Measurements from ENCODE around the gene SULT2B1. TPM values are rescaled to one million over a fixed set of nuclear protein-coding genes. Genes with fewer than 3 reads are reported as not detected.

SULT2B1 gene
- total RNA-seq (2014; rRNA removed; shearing (Covaris generic)): not detected in 2 replicates

DNA sequence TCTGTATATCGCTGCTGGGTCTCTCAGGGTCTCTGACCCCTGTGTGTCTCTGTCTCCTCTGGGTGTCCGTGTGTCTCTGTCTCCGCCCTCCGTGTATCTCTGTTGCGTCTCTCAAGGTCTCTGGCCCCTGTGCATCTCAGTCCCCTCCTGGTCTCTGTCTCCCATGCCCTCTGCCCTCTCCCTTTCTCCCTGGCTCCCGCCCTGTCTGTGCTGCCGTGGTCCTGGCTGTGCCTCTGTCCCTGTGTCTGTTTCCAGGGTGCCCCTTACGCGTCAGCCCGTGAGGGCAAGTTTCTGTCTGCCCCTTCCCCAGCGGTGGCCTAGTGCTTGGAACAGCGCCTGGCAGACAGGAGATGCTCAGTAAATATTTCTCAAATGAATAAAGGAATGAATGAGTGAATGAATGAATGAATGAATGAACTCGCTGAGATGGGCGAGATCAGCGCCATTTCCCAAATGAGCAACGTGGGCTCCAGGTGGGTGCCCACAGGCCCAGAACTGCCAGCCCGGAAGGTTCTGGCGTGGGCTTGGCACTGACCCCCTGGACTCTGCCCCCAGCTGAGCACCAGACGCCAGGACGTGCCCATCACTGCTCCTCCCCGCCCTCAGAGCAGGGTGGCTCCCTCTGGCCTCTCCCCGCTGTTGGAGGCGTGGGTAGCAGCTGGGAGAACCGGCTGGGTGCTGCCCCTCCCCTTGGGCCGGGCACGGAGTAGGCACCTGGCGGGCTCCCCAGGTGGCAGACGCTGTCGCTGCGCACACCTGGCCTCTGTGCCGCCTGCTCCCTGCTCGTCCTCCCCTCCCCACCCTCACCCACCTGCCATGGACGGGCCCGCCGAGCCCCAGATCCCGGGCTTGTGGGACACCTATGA lies at the start of gene SULT2B1:
Gene SULT2B1, plus strand, starts transcription at position 736 of the 866 bp plus-strand sequence. Its CDS starts 81 bp downstream, at position 817.

GRCh38 chr19:48511800-48512503 lies 40.0 kb upstream of the SULT2B1 start, which contains the start of gene LMTK3:
Gene LMTK3 (minus strand): TSS chr19:48511835. CDS start chr19:48511576, 259 bp downstream.

DNA sequence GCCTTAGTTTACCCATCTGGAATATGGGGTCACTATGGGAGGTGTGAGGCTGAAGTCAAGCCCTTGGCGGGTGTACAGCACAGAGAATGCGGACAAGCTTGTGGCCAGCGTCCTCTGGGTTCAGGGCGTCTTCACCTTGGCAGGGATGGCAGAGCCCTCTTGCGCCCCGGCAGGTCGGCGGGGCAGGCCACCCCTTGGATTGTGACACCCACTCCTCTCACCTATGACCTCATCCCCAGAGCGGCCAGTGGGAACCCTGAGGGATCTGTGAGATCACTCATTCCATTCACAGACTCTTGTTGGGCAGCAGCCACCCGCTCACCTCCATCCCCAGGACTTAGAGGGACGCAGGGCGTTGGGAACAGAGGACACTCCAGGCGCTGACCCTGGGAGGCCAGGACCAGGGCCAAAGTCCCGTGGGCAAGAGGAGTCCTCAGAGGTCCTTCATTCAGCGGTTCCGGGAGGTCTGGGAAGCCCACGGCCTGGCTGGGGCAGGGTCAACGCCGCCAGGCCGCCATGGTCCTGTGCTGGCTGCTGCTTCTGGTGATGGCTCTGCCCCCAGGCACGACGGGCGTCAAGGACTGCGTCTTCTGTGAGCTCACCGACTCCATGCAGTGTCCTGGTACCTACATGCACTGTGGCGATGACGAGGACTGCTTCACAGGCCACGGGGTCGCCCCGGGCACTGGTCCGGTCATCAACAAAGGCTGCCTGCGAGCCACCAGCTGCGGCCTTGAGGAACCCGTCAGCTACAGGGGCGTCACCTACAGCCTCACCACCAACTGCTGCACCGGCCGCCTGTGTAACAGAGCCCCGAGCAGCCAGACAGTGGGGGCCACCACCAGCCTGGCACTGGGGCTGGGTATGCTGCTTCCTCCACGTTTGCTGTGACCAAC lies 54.7 kb downstream of the SULT2B1 start, which contains the start of gene SPACA4:
Gene SPACA4, plus strand, starts transcription at position 280 of the 896 bp plus-strand sequence. Its CDS starts 237 bp downstream, at position 517.

GRCh38 chr19:48614436-48615230 lies 62.7 kb downstream of the SULT2B1 start, which contains the start of gene FAM83E:
Gene FAM83E (minus strand): TSS chr19:48615076. CDS start chr19:48613372, 1,704 bp downstream.

GRCh38 chr19:48618916-48619691 lies 67.1 kb downstream of the SULT2B1 start, which contains the start of the genes RPL18 and SPHK2:
Gene RPL18 (minus strand): TSS chr19:48619178. CDS start chr19:48619143, 35 bp downstream.
Gene SPHK2 (plus strand): TSS chr19:48619506. CDS start chr19:48620515, 1,009 bp downstream.

GRCh38 chr19:48636859-48637448 lies 85.0 kb downstream of the SULT2B1 start, which contains the start of gene DBP:
Gene DBP (minus strand): TSS chr19:48637379. CDS start chr19:48636994, 385 bp downstream.

GRCh38 chr19:48646001-48646721 lies 94.2 kb downstream of the SULT2B1 start, which contains the start of gene CA11:
Gene CA11 (minus strand): TSS chr19:48646187. CDS start chr19:48645632, 555 bp downstream.

Other genes with a start within 250 kb of the SULT2B1 start
- gene EMP3, start 226.6 kb upstream of the SULT2B1 start, total RNA-seq (2014; rRNA removed; shearing (Covaris generic)): 90.4 and 123 TPM in 2 replicates
- 4.2 and 9.2 TPM in 2 replicates for gene TMEM143, start 188.2 kb upstream of the SULT2B1 start, total RNA-seq (2014; rRNA removed; shearing (Covaris generic))
- not detected in 2 replicates for gene SYNGR4, start 187.8 kb upstream of the SULT2B1 start, total RNA-seq (2014; rRNA removed; shearing (Covaris generic))
- 48.7 and 57.4 TPM in 2 replicates for gene KDELR1, start 160.6 kb upstream of the SULT2B1 start, total RNA-seq (2014; rRNA removed; shearing (Covaris generic))
- gene GRIN2D, start 158.5 kb upstream of the SULT2B1 start, total RNA-seq (2014; rRNA removed; shearing (Covaris generic)): not detected in 2 replicates
- gene GRWD1, start 106.2 kb upstream of the SULT2B1 start, total RNA-seq (2014; rRNA removed; shearing (Covaris generic)): 79.1 and 89.2 TPM in 2 replicates
- 2.1 and 3.1 TPM in 2 replicates for gene KCNJ14, start 96.6 kb upstream of the SULT2B1 start, total RNA-seq (2014; rRNA removed; shearing (Covaris generic))
- 84.3 and 86.4 TPM in 2 replicates for gene CYTH2, start 82.8 kb upstream of the SULT2B1 start, total RNA-seq (2014; rRNA removed; shearing (Covaris generic))
- 0.37 TPM in 1 of 2 replicates, not detected in the other for gene LMTK3, start 40.3 kb upstream of the SULT2B1 start, total RNA-seq (2014; rRNA removed; shearing (Covaris generic))
- not detected in 2 replicates for gene SPACA4, start 54.6 kb downstream of the SULT2B1 start, total RNA-seq (2014; rRNA removed; shearing (Covaris generic))
- 1.8 and 2.0 TPM in 2 replicates for gene FAM83E, start 62.9 kb downstream of the SULT2B1 start, total RNA-seq (2014; rRNA removed; shearing (Covaris generic))
- 2,777 and 2,986 TPM in 2 replicates for gene RPL18, start 67.0 kb downstream of the SULT2B1 start, total RNA-seq (2014; rRNA removed; shearing (Covaris generic))
- gene SPHK2, start 67.3 kb downstream of the SULT2B1 start, total RNA-seq (2014; rRNA removed; shearing (Covaris generic)): 16.5 and 19.3 TPM in 2 replicates
- 18.2 and 19.2 TPM in 2 replicates for gene DBP, start 85.2 kb downstream of the SULT2B1 start, total RNA-seq (2014; rRNA removed; shearing (Covaris generic))
- gene CA11, start 94.0 kb downstream of the SULT2B1 start, total RNA-seq (2014; rRNA removed; shearing (Covaris generic)): 2.6 and 2.8 TPM in 2 replicates
- 0.21 TPM in 1 of 2 replicates, not detected in the other for gene NTN5, start 120.8 kb downstream of the SULT2B1 start, total RNA-seq (2014; rRNA removed; shearing (Covaris generic))
- gene FUT2, start 143.8 kb downstream of the SULT2B1 start, total RNA-seq (2014; rRNA removed; shearing (Covaris generic)): not detected in 2 replicates
- gene MAMSTR, start 167.6 kb downstream of the SULT2B1 start, total RNA-seq (2014; rRNA removed; shearing (Covaris generic)): 0.30 TPM in 1 of 2 replicates, not detected in the other
- 0.08 TPM in 1 of 2 replicates, not detected in the other for gene RASIP1, start 188.4 kb downstream of the SULT2B1 start, total RNA-seq (2014; rRNA removed; shearing (Covaris generic))
- gene IZUMO1, start 194.7 kb downstream of the SULT2B1 start, total RNA-seq (2014; rRNA removed; shearing (Covaris generic)): not detected in 2 replicates
- 1.9 and 3.2 TPM in 2 replicates for gene FUT1, start 200.5 kb downstream of the SULT2B1 start, total RNA-seq (2014; rRNA removed; shearing (Covaris generic))
- 0.11 and 1.8 TPM in 2 replicates for gene FGF21, start 203.4 kb downstream of the SULT2B1 start, total RNA-seq (2014; rRNA removed; shearing (Covaris generic))